HG02642 (cell line): ENCODE results near the gene BSDC1.

Experiments used
- ATAC-seq: cut with Tn5 transposase; IDR thresholded peaks from one replicate; pipeline ENCODE4 v1.9.1; 2021; ENCODE audit warnings: mild to moderate bottlenecking; ENCODE audit not compliant: unreplicated experiment, poor library complexity

The BSDC1 gene

DNA sequence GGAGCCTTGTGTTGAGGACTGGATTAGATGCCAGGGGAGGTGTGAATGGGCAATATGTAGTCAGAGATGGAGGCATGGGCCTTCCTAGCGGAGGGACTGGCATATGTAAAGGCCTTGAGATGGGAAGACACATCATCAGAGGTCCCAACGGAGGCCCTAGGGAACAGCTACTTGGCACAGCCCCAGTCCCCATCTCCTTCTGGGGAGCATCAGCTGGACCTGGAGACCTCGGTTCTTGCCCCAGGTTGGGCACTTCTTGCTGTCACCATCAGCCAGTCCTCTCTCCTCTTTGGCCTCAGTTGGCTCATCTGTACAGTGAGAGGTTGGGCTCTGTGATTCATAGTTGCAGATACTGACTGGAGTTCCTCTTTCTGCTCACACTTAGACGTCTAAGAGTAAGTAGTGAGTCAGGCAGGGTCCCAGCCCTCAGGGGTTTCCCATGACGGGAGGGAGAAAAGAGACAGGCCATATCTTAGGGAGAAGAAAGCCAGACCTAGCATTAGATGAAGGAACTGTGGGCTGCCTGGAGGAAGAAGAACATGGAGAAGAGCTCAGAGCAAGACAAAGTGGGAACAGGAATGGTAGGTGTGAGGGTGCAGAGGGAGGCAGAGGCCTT is 54.8 kb downstream of the BSDC1 start:
- no peak for ATAC-seq

DNA sequence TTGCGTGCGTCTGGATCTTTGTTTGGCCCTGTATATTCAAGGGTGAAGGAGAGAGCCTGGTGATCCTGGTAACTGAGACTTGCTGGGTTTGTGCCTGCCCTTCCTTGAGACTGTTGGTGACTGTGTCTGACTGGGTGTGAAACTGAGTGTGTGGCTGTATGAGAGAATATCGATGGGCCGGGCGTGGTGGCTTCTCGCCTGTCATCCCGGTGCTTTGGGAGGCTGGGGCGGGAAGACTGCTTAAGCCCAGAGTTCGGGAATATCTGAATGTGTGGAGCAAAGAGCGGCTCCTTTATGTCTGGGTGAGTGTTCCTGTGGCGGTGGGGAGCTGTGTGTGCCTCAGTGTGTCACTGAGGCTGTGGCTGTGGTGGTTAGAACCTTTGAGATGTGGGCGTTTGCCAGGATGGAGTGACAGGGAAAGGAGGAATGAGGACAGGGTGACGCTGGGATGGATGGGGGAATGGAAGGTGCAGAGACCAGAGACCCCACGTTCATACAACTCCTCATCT is 55.5 kb downstream of the BSDC1 start:
- ATAC-seq = no peak

DNA sequence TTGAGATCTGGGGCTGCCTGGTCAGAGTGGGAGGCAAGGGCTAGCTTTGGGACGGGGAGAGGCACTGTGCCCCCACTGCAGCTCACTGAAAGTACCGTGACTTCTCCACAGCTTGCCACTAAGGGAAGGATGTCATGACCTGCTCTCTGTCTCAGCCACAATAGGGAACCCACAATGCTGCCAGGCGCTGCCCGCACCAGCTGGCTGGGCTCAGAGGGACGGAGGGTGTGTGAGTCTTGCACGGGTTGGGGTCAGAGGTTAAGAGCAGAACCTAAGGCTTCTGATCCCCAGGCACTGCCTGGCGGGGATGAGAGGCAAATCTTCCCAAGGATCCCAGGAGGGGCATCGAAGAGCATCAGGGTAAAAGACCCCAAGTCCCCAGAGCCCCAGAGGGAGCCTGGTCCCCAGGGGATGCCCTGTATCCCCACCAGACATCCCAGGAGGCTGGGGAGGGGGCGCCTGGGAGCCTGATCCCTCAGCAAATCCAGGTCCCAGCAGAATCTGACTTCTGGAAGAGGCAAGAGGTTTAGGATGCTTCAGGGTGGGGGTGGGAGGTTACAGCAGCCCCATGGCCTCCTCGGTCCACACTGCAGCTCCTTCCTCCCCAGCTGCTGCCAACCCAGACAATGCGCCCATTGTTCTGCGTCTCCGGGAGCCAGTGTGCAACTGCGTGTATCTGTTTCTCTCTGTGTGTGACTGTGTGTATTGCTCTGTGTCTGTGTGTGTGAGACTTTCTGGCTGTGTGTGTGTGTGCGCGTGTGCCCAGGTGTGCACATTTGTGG is 56.2 kb downstream of the BSDC1 start:
- no peak for ATAC-seq

DNA sequence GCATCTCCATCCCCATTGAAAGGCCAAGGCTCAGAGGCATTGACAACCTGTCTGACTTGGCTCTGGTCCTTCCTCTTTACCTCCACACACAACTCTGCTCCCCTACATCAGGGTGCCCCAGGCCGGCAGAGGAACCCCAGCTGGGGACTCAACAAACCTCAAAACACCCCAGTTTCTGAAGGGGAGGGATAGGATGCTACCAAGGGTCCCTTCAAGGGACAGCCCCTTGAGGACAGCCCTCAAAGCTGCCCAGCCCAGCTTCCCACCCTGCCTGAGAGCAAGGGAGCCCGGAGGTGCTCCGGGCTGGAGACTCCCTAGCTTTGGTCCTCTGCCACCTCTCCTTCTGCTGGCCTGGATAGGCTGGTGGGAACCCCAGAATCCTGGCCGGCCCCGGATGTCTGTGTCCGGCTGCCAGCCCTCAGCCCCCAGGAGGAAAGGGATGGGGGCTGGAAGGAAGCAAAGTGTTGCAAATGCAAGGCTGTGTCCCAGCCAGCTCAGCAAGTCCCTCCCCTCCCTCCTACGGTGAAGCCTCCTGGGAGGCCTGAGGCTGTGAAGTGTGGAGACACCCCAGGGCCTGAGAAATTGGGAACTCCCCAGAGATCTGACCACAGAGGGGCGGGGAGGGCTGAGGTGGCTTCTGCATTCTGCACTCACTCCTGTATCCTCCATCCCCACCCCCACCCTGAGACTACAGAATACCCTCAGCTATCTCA is 57.1 kb downstream of the BSDC1 start:
- ATAC-seq = no peak

DNA sequence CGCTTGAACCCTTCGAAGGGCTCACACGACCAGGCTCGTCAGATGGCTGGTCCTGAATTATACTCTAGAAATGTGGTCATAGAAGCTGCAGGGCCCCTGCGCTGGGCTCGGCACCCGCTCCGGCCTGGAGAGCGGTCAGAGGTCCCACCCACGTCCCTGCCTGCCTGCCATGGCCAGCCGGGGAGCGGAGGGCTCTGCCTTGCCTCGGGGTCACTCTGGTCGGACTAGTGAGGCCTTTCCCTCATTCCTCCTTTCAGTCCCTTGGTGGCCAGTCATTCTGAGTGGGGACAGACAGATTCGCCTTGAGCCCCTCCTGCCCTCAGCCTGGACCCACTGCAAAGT is 57.7 kb downstream of the BSDC1 start:
- no peak for ATAC-seq

DNA sequence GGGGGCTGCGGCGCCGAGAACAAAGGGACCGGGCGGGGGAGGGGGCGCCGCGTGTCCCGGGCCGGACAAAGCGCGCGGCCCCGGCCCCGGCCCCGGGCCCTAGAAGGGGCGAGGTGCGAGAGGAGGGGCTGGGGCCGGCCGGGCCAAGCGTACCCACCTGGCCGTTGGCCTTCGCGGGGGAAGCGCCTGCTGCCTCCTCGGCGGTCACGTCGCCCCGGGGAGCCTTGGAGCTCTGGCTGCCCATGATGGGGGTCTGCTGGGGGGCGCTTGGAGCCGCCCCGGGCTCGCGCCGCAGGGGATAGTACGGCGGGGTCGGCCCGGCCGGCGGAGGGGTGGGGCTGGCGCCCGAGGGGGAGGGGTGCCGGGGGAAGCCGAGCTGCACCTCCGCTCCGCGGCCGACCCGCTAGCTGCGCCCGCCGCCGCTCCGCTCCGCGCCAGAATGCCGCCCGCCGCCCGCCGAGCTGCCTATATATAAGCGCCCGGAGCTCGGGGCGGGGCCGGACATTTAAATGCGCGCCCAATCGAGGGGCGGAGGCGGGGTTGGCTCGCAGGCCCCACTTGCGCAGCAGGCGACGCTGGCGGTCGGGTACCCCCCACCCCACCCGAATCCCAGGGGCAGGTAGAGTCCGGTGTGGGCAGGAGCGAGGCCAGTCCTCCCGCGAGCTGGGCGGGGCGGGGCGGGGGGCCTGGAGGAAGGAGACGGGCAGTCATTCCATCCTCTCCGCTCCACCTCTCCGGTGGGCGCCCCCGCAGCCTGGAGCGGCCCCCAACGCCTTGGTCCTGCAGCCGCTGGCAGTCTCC is 58.3 kb downstream of the BSDC1 start, which contains the start of gene MARCKSL1:
Gene MARCKSL1, minus strand, starts transcription at position 444 of the 801 bp plus-strand sequence. Its CDS starts 200 bp downstream, at position 244.
- peak; percentile 57 for ATAC-seq

DNA sequence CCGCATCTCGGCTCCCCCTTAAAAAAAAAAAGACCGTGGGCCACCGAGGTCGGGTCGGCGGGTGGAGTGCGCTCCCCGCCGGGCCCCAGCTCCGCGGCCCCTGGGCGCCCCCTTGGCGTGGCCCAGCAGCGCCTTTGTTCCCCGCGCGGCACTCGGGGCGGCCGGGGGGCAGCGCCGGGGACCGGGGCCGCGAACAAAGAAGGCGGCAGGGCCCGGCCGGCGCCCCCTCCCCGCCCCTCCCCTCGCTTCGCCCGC is 58.8 kb downstream of the BSDC1 start:
- ATAC-seq = peak; percentile 6

DNA sequence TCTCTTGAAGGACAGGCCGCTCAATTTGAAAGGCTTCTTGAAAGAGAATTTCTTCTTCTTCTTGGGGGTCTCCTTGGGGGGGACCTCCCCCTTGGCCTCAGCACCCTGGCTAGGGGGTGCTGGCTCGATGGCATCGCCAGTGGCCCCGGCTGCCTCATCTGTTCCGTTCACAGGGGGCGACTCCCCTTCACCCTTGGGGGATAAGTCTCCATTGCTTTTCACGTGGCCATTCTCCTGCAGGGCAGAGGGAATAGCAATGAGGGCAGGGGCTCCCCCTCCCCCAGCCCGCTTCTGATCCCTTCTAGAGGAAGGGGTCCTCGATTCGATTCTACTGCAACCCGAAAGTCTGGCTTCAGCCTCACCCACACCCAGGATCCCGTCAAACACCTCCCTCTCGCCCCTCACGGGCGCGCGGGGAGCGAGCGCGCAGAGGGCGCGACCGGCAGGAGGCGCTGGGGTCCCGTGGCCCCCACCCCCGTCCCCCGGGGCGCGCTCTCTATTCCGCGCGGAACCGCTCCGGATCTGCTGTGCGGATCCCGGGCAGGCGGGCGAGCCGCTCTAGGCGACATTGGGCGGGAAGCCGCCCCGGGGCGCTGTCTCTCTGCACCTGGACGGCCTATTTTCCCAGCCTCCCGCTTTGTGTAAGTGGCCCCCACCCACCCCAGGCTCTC is 59.2 kb downstream of the BSDC1 start:
- peak; percentile 28 for ATAC-seq

DNA sequence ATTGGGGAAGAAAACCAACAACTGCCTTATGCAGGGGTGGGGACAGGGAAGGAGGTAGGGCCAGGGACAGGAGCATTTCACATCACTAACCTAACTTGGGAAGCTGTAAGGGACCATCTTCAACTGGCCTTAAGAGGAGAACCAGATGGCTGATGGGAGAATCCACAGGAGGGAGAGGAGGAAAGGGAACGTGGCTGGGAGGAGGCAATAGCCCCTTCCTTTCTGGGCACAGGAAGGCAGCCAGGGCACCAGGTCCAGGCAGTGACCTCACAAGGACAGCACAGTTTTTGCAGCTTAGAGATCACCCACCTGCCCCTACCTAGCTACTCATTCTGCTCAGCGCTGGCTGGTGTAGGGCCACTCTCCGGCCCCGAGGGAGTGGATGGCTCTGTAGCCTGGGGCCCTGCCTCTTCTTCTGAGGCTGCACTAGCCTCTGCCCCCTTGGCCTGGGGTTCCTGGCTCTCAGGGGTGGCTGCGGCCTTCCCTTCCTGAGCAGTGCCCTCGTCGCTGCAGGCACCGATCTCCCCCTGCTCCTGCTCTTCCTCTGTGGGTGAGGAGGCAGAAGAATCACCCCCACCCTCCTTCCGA is 59.9 kb downstream of the BSDC1 start:
- ATAC-seq = no peak

DNA sequence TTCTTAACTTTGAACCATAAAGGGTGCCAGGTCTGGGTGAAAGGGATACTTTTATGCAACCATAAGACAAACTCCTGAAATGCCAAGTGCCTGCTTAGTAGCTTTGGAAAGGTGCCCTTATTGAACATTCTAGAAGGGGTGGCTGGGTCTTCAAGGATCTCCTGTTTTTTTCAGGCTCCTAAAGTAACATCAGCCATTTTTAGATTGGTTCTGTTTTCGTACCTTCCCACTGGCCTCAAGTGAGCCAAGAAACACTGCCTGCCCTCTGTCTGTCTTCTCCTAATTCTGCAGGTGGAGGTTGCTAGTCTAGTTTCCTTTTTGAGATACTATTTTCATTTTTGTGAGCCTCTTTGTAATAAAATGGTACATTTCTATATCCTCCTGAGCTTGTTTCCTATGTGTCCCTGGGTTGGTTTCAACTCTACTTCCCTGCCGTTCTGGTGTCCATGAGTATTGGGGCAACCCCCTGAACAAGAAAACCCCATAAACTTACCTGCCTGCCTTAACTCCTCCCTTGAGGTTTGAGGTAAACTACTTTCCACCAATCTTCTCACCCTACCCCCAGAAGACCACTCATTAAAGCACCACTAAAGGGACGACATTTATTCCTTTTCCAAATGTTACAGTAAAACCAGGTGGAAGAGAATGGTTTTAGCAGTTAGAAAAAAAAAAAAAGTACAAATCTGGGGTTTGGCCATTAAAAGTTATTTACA is 60.8 kb downstream of the BSDC1 start:
- ATAC-seq = no peak

DNA sequence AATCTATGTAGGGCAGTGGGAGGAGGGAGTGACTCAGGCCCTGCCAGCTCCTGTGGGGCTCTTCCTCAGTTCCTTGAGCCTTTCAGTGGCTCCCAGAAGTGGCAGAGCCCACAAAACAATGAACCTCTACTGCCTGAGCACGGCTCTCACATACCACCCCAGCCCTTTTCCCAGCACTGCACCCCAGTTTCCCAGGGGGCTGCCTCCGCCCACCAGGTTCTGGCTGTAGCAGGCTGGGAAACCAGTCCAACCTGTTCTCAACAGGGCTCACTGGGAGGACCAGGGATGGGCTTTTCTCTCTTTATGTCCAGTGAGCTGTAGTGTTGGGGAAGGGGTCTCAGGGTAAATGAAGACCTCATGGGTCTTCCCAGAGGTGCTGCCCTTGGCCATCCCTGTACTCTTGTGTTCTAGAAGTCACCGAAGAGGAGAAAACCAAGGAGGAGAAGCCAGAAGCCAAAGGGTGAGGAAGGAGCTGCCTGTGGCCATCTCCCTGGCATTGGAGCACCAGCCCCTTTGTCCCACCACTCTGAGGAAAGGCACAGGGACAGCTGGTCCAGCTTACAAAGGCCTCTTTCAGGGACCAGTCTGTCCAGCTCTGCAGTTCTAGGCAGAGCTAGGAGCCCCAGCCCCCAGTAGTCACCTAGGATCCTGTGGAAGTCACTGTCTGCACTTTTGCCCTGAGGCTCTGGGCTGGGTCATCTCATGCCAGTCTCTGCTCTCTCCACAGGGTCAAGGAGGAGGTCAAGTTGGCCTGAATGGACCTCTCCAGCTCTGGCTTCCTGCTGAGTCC is 61.8 kb downstream of the BSDC1 start:
- no peak for ATAC-seq

DNA sequence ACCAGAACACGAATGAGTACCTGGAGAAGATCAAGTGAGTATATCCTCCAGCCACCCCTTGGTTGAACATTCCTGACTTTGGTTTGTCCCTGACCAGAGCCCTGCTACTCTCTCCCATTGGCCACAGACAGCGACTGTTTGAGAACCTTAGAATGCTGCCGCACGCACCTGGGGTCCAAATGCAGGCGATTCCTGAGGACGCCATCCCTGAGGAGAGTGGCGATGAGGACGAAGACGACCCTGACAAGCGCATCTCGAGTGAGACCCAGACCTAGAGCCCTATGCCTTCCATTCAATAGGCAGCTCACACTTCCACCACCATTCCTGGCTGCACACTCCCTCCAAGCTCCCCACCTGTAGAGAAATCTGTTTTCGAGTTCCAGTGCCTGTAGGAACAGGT is 62.7 kb downstream of the BSDC1 start:
- ATAC-seq = no peak

DNA sequence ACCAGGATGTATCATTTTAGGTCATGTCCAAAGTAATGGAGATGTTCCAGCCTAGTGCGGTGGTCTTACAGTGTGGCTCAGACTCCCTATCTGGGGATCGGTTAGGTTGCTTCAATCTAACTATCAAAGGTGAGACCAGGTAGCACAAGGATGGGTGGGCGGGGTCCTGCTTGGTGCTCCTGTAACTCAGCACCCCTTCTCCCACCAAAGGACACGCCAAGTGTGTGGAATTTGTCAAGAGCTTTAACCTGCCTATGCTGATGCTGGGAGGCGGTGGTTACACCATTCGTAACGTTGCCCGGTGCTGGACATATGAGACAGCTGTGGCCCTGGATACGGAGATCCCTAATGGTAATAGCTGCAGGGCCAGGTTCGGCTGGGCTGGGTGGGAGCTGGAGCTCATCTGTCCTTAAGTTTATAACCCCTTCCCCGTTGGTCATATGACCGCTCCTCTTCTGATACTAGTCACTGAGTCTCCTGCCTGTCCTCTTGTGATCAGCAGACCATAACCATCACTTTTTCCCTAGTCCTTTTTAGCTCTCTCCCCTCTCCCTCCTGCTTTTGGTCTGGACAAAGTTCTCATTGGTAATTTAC is 63.6 kb downstream of the BSDC1 start:
- no peak for ATAC-seq

DNA sequence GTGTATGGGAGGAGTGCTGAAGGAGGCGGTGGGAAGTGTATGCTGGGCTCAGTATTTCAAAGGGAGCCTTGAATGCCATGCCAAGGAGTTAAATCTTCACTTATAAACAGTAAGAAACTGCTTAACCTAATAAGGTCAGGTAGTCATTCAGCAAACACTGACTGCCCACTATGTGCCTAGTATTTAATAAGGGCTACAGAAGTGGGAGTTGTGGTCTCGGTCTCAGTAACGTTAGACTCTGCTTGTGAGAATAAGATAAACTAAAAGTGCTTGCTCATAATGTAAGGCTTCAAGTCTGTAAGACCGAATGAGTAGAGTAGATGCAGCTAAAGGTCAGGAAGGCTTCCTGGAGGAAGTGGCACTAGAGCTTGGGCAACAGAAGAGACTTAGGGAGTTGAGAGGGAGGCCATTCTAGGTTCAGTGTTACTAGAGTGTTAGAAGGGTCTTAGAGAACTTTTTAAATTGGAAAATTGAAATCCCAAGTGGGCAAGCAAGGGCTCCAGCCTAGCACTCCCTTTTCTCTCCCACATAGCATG is 64.2 kb downstream of the BSDC1 start:
- ATAC-seq = no peak

DNA sequence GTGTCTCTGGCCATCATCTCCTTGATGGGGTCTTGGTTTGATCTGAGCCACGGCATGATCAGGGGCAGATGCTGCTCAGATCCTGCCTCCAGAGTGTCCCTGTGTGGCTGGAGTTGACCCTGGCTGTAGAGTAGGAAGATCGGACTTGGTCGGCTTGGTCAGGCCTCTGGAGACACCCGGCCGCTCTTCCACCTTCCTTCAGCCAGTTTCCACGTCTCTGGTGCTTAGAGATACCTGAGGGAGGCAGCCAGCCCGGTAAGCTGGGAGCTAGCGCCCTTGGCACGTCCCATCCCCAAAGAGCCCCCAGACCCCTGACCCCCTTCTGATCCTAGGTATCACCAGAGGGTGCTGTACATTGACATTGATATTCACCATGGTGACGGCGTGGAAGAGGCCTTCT is 67.0 kb downstream of the BSDC1 start:
- no peak for ATAC-seq

DNA sequence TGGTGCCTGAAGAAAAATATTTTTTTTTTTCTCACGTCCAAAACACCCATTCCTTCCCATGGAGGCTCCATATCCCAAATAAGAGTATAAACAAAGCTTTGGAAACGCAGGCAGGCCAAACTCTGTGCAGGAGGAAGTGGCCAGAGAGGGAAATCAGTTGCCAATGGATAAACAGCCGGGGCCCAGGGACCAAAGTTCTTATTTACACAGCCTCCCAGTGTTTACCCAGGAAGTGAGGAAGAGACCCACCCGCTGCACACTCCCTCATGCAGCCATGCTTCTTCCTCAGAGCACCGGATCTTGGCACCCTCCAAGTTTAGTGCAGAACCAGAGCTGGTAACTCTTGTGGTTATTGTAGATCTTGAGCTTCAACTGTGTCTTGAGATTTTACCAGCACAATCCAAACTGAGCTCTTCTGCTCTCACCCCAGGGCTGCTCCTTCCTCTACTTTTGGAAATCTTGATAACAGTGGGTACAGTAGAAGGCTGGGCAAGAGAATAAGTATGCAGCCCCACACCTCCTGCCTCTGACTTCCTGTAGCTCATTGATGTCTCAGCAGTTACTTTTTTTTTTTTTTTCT is 72.4 kb downstream of the BSDC1 start:
- ATAC-seq = no peak

DNA sequence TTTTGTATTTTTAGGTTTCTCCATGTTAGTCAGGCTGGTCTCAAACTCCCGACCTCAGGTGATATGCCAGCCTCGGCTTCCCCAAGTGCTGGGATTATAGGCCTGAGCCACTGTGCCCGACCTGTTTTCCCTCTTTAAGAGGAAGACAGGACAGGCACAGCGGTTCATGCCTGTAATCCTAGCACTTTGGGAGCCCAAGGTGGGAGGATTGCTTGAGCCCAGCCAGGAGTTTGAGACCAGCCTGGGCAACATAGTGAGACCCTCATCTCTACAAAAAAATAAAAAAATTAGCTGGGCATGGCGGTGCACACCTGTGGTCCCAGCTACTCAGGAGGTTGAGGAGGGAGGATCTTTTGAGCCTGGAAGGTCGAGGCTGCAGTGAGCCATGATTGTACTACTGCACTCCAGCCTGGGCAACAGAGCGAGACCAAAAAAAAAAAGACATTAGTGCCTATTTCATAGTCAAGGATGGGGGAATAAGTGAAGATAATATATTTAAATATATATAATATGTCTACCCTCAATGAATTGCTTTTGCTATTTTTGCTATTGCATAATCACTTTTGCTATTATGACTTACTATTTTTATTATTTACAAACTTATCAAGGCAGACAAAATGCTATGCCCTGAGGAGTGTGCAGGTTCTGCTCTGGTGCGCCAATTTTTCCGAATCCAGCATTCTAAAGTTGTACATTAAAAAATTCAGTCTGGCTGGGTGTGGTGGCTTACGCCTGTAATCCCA is 75.9 kb downstream of the BSDC1 start:
- no peak for ATAC-seq
